ENCODE data around the gene SWAP70.

The SWAP70 gene

GRCh38 chr11:9711454-9712307, 47.8 kb downstream of the SWAP70 start:
- POLR2A ChIA-PET, result no interaction called here
- CTCF ChIA-PET, result no interaction called here
- no peak for DNase-seq (ENCODE audit: extremely low spot score)
- TF ChIP-seq, protein P1, sequence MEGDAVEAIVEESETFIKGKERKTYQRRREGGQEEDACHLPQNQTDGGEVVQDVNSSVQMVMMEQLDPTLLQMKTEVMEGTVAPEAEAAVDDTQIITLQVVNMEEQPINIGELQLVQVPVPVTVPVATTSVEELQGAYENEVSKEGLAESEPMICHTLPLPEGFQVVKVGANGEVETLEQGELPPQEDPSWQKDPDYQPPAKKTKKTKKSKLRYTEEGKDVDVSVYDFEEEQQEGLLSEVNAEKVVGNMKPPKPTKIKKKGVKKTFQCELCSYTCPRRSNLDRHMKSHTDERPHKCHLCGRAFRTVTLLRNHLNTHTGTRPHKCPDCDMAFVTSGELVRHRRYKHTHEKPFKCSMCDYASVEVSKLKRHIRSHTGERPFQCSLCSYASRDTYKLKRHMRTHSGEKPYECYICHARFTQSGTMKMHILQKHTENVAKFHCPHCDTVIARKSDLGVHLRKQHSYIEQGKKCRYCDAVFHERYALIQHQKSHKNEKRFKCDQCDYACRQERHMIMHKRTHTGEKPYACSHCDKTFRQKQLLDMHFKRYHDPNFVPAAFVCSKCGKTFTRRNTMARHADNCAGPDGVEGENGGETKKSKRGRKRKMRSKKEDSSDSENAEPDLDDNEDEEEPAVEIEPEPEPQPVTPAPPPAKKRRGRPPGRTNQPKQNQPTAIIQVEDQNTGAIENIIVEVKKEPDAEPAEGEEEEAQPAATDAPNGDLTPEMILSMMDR (IDR thresholded peaks at IDR 0.05; ENCODE audit: control extremely low read depth, extremely low read depth, low read depth, missing control alignments), result no peak

DNA sequence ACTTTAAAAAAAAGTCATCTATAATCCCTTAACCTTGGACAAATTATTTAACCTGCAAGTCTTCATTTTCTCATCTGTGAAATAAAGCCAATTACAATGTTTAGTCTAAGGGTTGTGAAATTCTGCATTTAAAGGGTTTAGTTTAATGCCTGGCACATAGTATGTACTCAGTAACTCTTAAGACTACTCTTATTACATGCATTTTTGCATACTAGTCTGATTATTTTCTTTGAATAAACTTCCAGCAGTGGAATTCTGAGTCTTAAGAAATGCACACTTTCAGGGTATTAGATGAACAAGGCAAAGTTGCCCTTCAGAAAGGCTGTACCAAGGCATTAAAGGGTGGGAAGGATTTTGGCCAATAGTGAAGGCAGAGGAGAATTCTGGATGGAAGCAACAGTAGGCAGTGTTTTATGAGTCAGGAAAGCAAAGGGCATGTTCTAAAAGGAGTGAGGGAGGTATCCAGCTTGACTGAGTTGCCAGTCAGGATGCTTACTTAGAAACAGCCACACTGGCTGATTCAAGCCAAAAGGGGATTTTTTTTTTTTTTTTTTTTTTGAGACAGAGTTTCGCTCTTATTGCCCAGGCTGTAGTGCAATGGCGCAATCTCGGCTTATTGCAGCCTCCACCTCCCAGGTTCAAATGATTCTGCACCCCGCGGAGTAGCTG, 50.5 kb downstream of the SWAP70 start:
- POLR2A ChIA-PET, result no interaction called here
- no peak for DNase-seq (ENCODE audit: extremely low spot score)
- CTCF ChIA-PET, result interaction anchor here (1.5 to 2.8 kb wide), 2 partner anchors 23 to 30 kb away, joined by 3 to 12 read pairs; no protein-coding TSS in a partner anchor
- TF ChIP-seq, protein P1 (IDR thresholded peaks at IDR 0.05; ENCODE audit: control extremely low read depth, extremely low read depth, low read depth, missing control alignments), result no peak

- ChIA-PET CTCF (interaction anchor here (0.7 to 3.7 kb wide), 17 partner anchors 10 to 181 kb away, joined by 3 to 21 read pairs (median 4); no protein-coding TSS in a partner anchor), POLR2A (interaction anchor here (1.0 kb wide), 1 partner anchor 10 kb away, joined by 4 read pairs; no protein-coding TSS in a partner anchor)
- DNase-seq (ENCODE audit: extremely low spot score), result peak; percentile 64
- TF ChIP-seq, protein P1 (IDR thresholded peaks at IDR 0.05; ENCODE audit: control extremely low read depth, extremely low read depth, low read depth, missing control alignments), result no peak
These were observed 52.6 kb downstream of the SWAP70 start for GRCh38 chr11:9716275-9717039.

- TF ChIP-seq, protein P1 (IDR thresholded peaks at IDR 0.05; ENCODE audit: control extremely low read depth, extremely low read depth, low read depth, missing control alignments), result no peak
- ChIA-PET POLR2A (no interaction called here), CTCF (interaction anchor here (0.7 to 3.7 kb wide), 13 partner anchors 10 to 182 kb away, joined by 3 to 21 read pairs (median 4); no protein-coding TSS in a partner anchor)
- no peak for DNase-seq (ENCODE audit: extremely low spot score)
These were observed 53.1 kb downstream of the SWAP70 start for GRCh38 chr11:9717040-9717357.

DNA sequence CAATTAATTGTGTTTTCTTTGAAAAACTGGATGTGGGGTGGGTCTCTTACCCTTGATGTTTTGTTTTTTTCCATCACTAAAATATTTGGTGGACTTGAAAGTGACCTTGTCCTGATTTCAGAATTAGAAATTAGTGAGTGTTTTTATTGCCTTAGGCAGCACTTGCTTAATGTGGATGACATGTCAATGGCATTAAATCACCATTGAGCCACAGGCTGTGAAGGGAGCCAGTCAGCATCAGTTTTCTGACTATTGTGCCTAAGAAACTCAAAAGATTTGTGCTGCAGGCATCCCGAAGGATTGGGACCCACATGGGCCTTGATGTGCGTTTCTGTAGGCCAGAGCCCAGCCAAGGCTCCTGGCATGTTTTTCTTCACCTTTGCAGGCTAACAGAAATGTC, 53.8 kb downstream of the SWAP70 start:
- TF ChIP-seq, protein P1 (IDR thresholded peaks at IDR 0.05; ENCODE audit: control extremely low read depth, extremely low read depth, low read depth, missing control alignments), result no peak
- no peak for DNase-seq (ENCODE audit: extremely low spot score)
- ChIA-PET CTCF (interaction anchor here (1.0 to 3.7 kb wide), 8 partner anchors 8 to 104 kb away, joined by 3 to 21 read pairs (median 7); no protein-coding TSS in a partner anchor), POLR2A (no interaction called here)

DNA sequence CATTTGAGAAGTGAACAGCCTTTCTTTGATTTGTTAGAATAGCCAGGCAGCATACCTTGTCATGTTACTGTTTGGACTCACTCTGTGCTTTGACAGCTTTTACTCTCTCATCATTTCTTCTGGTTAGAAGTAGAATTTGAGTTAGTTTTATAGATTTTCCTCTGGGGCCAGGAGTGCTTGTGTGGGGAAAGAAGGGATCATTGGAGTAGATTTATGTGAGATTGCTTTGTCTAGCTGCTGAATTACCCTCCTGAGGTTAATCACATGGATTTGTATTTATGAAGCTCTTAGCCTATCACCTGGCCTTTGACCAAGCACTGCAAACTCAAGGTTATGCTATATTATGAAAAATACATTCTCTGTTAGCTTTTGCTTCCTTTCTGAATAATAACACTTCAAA, 54.3 kb downstream of the SWAP70 start:
- no peak for DNase-seq (ENCODE audit: extremely low spot score)
- CTCF ChIA-PET, result interaction anchor here (1.0 to 3.7 kb wide), 5 partner anchors 9 to 105 kb away, joined by 3 to 21 read pairs (median 5); no protein-coding TSS in a partner anchor
- POLR2A ChIA-PET, result no interaction called here
- TF ChIP-seq, protein P1 (IDR thresholded peaks at IDR 0.05; ENCODE audit: control extremely low read depth, extremely low read depth, low read depth, missing control alignments), result no peak
